Vagina (tissue), 2 donors: ENCODE results near the gene UGT1A6. TPM values are rescaled to one million over a fixed set of nuclear protein-coding genes. Genes with fewer than 3 reads are reported as not detected.
"Not testable (repeated sequence)": the region's sequence is repeated elsewhere in the genome, so short reads cannot be mapped to it uniquely, and the experiment has no call there.

Source experiments
- DNase-seq, 2 donors: peaks; one replicate each; pipeline ENCODE4 v3.0.0-alpha.2; 2017; ENCODE audit errors: extremely low spot score in 2 of 2
- H3K27ac ChIP-seq: fragments of 200-600 bp; sonication (generic); one replicate; pipeline ENCODE4 v1.5.1; 2019
- H3K27me3 ChIP-seq: fragments of 200-600 bp; sonication (generic); one replicate; pipeline ENCODE4 v1.5.1; 2019
- H3K36me3 ChIP-seq, 2 donors: fragments of 200-600 bp; sonication (generic); one replicate each; pipeline ENCODE4 v1.5.1; 2017 to 2019
- H3K4me1 ChIP-seq: fragments of 200-600 bp; sonication (generic); one replicate; pipeline ENCODE4 v1.5.1; 2019
- H3K4me3 ChIP-seq, 2 donors: fragments of 200-600 bp; sonication (generic); 1 replicate in 1 of 2; 2 replicates in 1 of 2; pipeline ENCODE4 v1.5.1; 2016 to 2019
- H3K9me3 ChIP-seq: fragments of 200-600 bp; sonication (generic); one replicate; pipeline ENCODE4 v1.5.1; 2019
- CTCF ChIP-seq, 3 experiments: fragments of 450-650 bp in 2 of 3; fragments of 200-600 bp in 1 of 3; sonication (generic) in 1 of 3; IDR thresholded peaks; one replicate each; pipeline ENCODE4 v1.5.1; 2017 to 2019; ENCODE audit warnings: antibody characterized with exemption in 3 of 3, mild to moderate bottlenecking in 2 of 3, moderate library complexity in 2 of 3
- POLR2A ChIP-seq, 2 donors: fragments of 450-650 bp; IDR thresholded peaks; one replicate each; pipeline ENCODE4 v1.6.1; 2017; ENCODE audit warnings: antibody characterized with exemption in 2 of 2, mild to moderate bottlenecking in 2 of 2, moderate library complexity in 2 of 2
- POLR2AphosphoS5 ChIP-seq, 2 donors: sonication (generic); formaldehyde crosslinking; IDR thresholded peaks; one replicate each; pipeline ENCODE4 v1.9.0; 2017; ENCODE audit warnings: antibody characterized with exemption in 2 of 2, mild to moderate bottlenecking in 2 of 2, low read depth in 1 of 2; ENCODE audit not compliant: insufficient read depth in 1 of 2
- intact Hi-C: fragments of 100-400 bp; cut with DNase I; formaldehyde crosslinking; loops from one replicate; pipeline ENCODE4 v1.15.1; 2023
- total RNA-seq: library from RNA; depleted of rRNA; stranded (reverse); fragments of >200 nt; gene quantifications from one replicate; pipeline ENCODE4 v1.2.3, GENCODE V29; 2016

Gene UGT1A6
- total RNA-seq, 1 donor from 2014 or later = 14.0 TPM

GRCh38 chr2:233743464-233744259 lies 51.0 kb downstream of the UGT1A6 start:
- no peaks in the 10 kb centered on the region for H3K27me3 ChIP-seq
- no peak for TF ChIP-seq CTCF (IDR thresholded peaks at IDR 0.05)
- no peak for TF ChIP-seq POLR2A (IDR thresholded peaks at IDR 0.05)
- TF ChIP-seq POLR2AphosphoS5 (IDR thresholded peaks at IDR 0.05; ENCODE audit: insufficient read depth in 1 of 2, low read depth in 1 of 2) = no peak
- no peaks in the 10 kb centered on the region for H3K4me1 ChIP-seq
- no peaks in the 10 kb centered on the region for H3K36me3 ChIP-seq
- H3K4me3 ChIP-seq = no peak overlapping the region
- intact Hi-C loops = no loop called here
- H3K27ac ChIP-seq = no peak overlapping the region
- no peaks in the 10 kb centered on the region for H3K9me3 ChIP-seq
- no peak for DNase-seq

GRCh38 chr2:233745073-233745755 lies 52.5 kb downstream of the UGT1A6 start:
- Histone ChIP-seq H3K4me3 (no peak overlapping the region), H3K27me3 (no peaks in the 10 kb centered on the region), H3K27ac (no peak overlapping the region), H3K36me3 (no peaks in the 10 kb centered on the region), H3K4me1 (no peaks in the 10 kb centered on the region), H3K9me3 (no peaks in the 10 kb centered on the region)
- TF ChIP-seq POLR2A (IDR thresholded peaks at IDR 0.05) = no peak
- TF ChIP-seq POLR2AphosphoS5 (IDR thresholded peaks at IDR 0.05; ENCODE audit: insufficient read depth in 1 of 2, low read depth in 1 of 2) = no peak
- TF ChIP-seq CTCF (IDR thresholded peaks at IDR 0.05) = no peak
- no peak for DNase-seq
- intact Hi-C loops = no loop called here

- H3K4me3 ChIP-seq, intact Hi-C loops, DNase-seq, H3K36me3 ChIP-seq, H3K9me3 ChIP-seq, H3K27ac ChIP-seq, H3K4me1 ChIP-seq, H3K27me3 ChIP-seq: not testable (repeated sequence)
Observed at GRCh38 chr2:233745838-233746237, 53.1 kb downstream of the UGT1A6 start.

GRCh38 chr2:233746475-233747282 lies 54.0 kb downstream of the UGT1A6 start:
- H3K27me3 ChIP-seq = no peaks in the 10 kb centered on the region
- intact Hi-C loops = no loop called here
- TF ChIP-seq CTCF (IDR thresholded peaks at IDR 0.05) (no peak), POLR2AphosphoS5 (IDR thresholded peaks at IDR 0.05; ENCODE audit: insufficient read depth in 1 of 2, low read depth in 1 of 2) (no peak), POLR2A (IDR thresholded peaks at IDR 0.05) (no peak)
- no peaks in the 10 kb centered on the region for H3K4me1 ChIP-seq
- H3K9me3 ChIP-seq = no peaks in the 10 kb centered on the region
- no peak for DNase-seq
- no peaks in the 10 kb centered on the region for H3K36me3 ChIP-seq
- H3K27ac ChIP-seq = no peak overlapping the region
- no peak overlapping the region for H3K4me3 ChIP-seq

GRCh38 chr2:233747283-233747544 lies 54.5 kb downstream of the UGT1A6 start:
- no peak overlapping the region for H3K27ac ChIP-seq
- H3K9me3 ChIP-seq = no peaks in the 10 kb centered on the region
- TF ChIP-seq CTCF (IDR thresholded peaks at IDR 0.05) (no peak), POLR2AphosphoS5 (IDR thresholded peaks at IDR 0.05; ENCODE audit: insufficient read depth in 1 of 2, low read depth in 1 of 2) (no peak), POLR2A (IDR thresholded peaks at IDR 0.05) (no peak)
- DNase-seq = no peak
- intact Hi-C loops = no loop called here
- no peak overlapping the region for H3K4me3 ChIP-seq
- no peaks in the 10 kb centered on the region for H3K36me3 ChIP-seq
- H3K27me3 ChIP-seq = no peaks in the 10 kb centered on the region
- H3K4me1 ChIP-seq = no peaks in the 10 kb centered on the region

- DNase-seq, H3K4me1 ChIP-seq, H3K27me3 ChIP-seq, H3K4me3 ChIP-seq, intact Hi-C loops, H3K9me3 ChIP-seq, H3K36me3 ChIP-seq, H3K27ac ChIP-seq: not testable (repeated sequence)
Observed at GRCh38 chr2:233750689-233751088, 58.0 kb downstream of the UGT1A6 start.

- H3K36me3 ChIP-seq, DNase-seq, intact Hi-C loops, H3K9me3 ChIP-seq, H3K4me3 ChIP-seq, H3K27me3 ChIP-seq, H3K4me1 ChIP-seq, H3K27ac ChIP-seq: not testable (repeated sequence)
Observed at GRCh38 chr2:233751212-233752009, 58.7 kb downstream of the UGT1A6 start.
